ENCODE measurements around the gene BAAT.

The BAAT gene

GRCh38 chr9:101362450-101362849 is 22.4 kb downstream of the BAAT start:
- Mint-ChIP-seq H3K36me3 (ENCODE audit: low read depth) (no peaks in the 10 kb centered on the region), H3K4me1 (ENCODE audit: low read depth) (no peaks in the 10 kb centered on the region), H3K27ac (no peak overlapping the region), H3K9me3 (no peaks in the 10 kb centered on the region), H3K4me3 (no peak overlapping the region), H3K27me3 (ENCODE audit: low read depth) (no peaks in the 10 kb centered on the region)
- DNase-seq (ENCODE audit: low spot score), result no peak

DNA sequence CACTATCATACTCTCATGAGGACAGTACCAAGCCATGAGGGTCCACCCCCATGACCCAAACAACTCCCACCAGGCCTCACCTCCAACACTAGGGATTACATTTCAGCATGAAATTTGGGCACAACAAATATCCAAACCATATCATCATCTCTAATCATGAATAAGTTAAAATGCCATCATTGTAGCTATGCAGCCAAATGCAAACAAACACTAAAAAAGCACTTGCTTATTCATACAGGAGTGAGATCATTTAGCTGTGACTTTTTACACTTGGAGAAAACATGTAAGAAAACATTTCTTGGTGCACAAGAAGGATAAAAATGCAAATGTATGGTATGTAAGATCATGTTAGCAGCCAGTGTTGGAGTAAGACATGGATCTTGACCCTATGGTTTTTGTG is 24.2 kb downstream of the BAAT start:
- no peaks in the 10 kb centered on the region for H3K4me1 Mint-ChIP-seq (ENCODE audit: low read depth)
- no peak for DNase-seq (ENCODE audit: low spot score)
- H3K4me3 Mint-ChIP-seq, result no peak overlapping the region
- H3K36me3 Mint-ChIP-seq (ENCODE audit: low read depth), result no peaks in the 10 kb centered on the region
- no peaks in the 10 kb centered on the region for H3K9me3 Mint-ChIP-seq
- no peaks in the 10 kb centered on the region for H3K27me3 Mint-ChIP-seq (ENCODE audit: low read depth)
- H3K27ac Mint-ChIP-seq, result no peak overlapping the region

DNA sequence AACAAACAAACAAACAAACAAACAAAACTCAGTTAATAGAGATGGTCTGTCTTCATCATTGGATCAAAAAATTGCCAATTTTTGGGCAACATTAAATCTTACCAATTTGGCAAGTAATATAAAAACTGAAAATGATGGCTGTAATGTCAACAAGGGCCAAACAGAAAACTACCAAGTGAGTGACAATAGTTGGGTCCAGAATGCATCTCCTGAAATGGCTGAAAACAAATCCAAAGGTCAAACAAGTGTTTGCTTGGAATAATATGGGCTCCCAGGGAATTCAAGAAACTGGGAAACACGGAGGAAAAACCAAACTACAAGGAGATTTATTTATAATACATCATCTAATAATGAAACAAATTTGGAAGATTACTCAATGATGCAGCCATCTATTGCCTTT is 25.1 kb downstream of the BAAT start:
- Mint-ChIP-seq H3K27me3 (ENCODE audit: low read depth) (no peaks in the 10 kb centered on the region), H3K27ac (no peak overlapping the region), H3K4me3 (no peak overlapping the region), H3K4me1 (ENCODE audit: low read depth) (no peaks in the 10 kb centered on the region), H3K36me3 (ENCODE audit: low read depth) (no peaks in the 10 kb centered on the region), H3K9me3 (no peaks in the 10 kb centered on the region)
- DNase-seq (ENCODE audit: low spot score), result no peak

DNA sequence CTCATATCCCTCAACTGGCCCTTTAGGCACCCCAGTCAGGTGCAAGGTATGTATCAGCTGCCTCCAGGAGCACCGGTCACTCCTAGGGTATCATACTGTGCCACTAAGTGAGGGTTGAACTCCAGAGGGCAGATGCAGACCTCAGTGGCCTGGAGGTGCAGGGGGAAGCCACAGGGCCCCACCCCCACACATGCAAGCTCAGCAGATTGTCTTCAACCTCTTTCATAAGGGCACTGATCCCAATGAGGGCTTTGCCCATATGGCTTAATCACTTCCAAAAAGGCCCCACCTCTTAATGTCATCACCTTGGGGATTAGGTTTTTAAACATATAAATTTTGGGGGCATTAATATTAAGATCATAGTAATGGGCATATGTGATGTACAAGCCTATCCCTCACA is 28.2 kb downstream of the BAAT start:
- Mint-ChIP-seq H3K36me3 (ENCODE audit: low read depth) (no peaks in the 10 kb centered on the region), H3K4me1 (ENCODE audit: low read depth) (no peaks in the 10 kb centered on the region), H3K9me3 (no peaks in the 10 kb centered on the region), H3K4me3 (no peak overlapping the region), H3K27me3 (ENCODE audit: low read depth) (no peaks in the 10 kb centered on the region), H3K27ac (no peak overlapping the region)
- no peak for DNase-seq (ENCODE audit: low spot score)

DNA sequence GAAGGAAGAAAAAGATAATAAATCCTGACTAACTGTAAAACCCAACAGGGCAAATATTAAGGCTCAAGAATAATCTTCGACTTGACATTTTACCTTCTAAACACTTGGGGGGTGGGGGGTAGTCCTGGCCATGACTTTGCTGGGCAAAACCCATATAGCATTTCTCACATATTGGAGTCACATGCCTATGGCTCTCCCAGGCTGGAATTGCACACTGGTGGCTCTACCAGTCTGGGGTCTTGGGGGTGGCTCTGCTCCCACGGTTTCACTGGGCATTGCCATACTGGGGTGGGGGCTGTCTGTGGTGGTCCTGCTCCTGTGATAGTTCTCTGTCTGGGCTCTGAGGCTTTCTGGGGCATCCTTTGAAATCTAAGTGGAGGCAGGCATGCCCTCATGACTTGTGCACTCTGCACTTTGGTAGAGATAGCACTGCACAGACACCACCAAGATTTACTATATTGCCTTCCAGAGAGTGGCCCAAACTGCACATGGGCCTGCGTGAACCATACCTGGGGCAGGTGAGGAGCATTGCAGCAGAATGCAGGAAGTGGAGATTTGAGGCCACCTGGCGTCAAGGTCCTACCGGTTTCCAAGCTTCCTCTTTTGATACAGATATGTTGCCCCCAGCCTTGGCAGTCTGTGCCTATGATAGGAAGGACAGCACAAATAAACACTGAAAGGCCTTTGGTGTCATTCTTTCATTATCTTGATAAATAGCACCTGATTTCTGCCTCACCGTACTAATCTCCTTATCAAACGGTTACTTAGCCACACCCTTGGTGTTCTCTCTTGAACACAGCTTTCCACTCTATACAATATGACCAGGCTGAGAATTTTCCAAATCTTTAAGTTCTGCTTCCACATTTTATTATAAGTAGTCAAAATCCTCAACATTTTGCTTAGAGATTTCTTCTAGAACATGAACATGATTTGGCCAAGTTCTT is 29.8 kb downstream of the BAAT start:
- no peaks in the 10 kb centered on the region for H3K27me3 Mint-ChIP-seq (ENCODE audit: low read depth)
- H3K9me3 Mint-ChIP-seq, result no peaks in the 10 kb centered on the region
- H3K4me1 Mint-ChIP-seq (ENCODE audit: low read depth), result no peaks in the 10 kb centered on the region
- H3K4me3 Mint-ChIP-seq, result no peak overlapping the region
- H3K36me3 Mint-ChIP-seq (ENCODE audit: low read depth), result no peaks in the 10 kb centered on the region
- DNase-seq (ENCODE audit: low spot score), result no peak
- no peak overlapping the region for H3K27ac Mint-ChIP-seq

DNA sequence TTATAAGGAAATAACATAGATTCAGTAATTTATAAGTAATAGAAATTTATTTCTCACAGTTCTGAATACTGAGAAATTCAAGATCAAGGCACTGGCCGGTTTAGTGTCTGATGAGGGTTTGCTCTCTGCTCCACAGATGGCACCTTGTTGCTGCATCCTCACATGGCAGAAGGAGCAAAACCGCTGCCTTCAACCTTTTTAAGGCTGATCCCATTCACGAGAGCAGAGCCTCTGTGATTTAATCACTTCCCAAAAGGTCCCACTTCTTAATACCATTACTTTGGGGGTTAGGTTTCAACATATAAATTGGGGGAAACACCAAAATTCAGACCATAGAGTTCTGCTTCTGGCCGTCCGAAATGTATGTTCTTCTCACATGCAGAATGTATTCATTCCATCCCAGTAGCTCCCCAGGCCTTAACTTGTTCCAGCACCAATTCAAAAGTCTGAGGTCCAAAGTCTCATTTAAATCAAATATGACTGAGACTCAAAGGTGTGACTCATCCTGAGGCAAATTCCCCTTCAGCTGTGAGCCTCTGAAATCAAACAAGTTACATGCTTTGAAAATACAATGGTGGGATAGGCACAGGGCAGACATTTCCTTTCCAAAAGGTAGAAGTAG is 30.6 kb downstream of the BAAT start:
- Mint-ChIP-seq H3K27me3 (ENCODE audit: low read depth) (no peaks in the 10 kb centered on the region), H3K4me3 (no peak overlapping the region), H3K27ac (no peak overlapping the region), H3K36me3 (ENCODE audit: low read depth) (no peaks in the 10 kb centered on the region), H3K9me3 (no peaks in the 10 kb centered on the region), H3K4me1 (ENCODE audit: low read depth) (no peaks in the 10 kb centered on the region)
- no peak for DNase-seq (ENCODE audit: low spot score)

GRCh38 chr9:101353683-101354082 is 31.1 kb downstream of the BAAT start:
- Mint-ChIP-seq H3K27ac (no peak overlapping the region), H3K4me1 (ENCODE audit: low read depth) (no peaks in the 10 kb centered on the region), H3K9me3 (no peaks in the 10 kb centered on the region), H3K36me3 (ENCODE audit: low read depth) (no peaks in the 10 kb centered on the region), H3K4me3 (no peak overlapping the region), H3K27me3 (ENCODE audit: low read depth) (no peaks in the 10 kb centered on the region)
- no peak for DNase-seq (ENCODE audit: low spot score)

DNA sequence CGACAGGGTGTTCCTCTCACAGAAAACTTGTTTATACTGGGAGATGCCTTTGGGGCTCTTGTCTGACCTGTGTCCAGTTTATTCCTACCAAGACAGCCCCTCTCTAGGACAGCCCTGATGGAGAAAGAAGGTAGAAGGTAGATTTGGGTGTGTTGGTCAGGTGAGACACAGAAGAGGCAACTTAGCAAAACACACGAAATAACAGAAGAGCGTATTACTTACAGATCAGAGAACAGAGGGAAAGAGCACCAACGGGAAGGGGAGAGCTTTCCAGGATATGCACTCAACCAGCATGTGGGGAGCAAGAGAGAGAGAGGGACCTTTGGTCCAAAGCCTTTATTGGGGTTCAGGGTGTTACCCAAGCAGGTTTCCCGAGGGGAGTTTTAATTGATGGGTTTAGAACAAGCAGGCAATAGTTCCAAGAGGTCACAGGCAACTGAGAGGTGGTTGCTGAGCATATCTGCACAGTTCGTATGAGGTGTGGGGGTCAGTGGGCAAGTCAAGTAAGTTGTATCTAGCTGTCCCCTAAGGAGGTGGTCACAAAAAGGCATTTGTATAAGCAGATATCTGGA is 31.8 kb downstream of the BAAT start:
- H3K4me1 Mint-ChIP-seq (ENCODE audit: low read depth), result no peaks in the 10 kb centered on the region
- no peaks in the 10 kb centered on the region for H3K27me3 Mint-ChIP-seq (ENCODE audit: low read depth)
- DNase-seq (ENCODE audit: low spot score), result no peak
- H3K27ac Mint-ChIP-seq, result no peak overlapping the region
- H3K9me3 Mint-ChIP-seq, result no peaks in the 10 kb centered on the region
- no peak overlapping the region for H3K4me3 Mint-ChIP-seq
- no peaks in the 10 kb centered on the region for H3K36me3 Mint-ChIP-seq (ENCODE audit: low read depth)

GRCh38 chr9:101350285-101350684 is 34.5 kb downstream of the BAAT start:
- H3K27ac Mint-ChIP-seq, result no peak overlapping the region
- no peaks in the 10 kb centered on the region for H3K27me3 Mint-ChIP-seq (ENCODE audit: low read depth)
- H3K36me3 Mint-ChIP-seq (ENCODE audit: low read depth), result no peaks in the 10 kb centered on the region
- H3K4me1 Mint-ChIP-seq (ENCODE audit: low read depth), result no peaks in the 10 kb centered on the region
- H3K9me3 Mint-ChIP-seq, result no peaks in the 10 kb centered on the region
- DNase-seq (ENCODE audit: low spot score), result no peak
- no peak overlapping the region for H3K4me3 Mint-ChIP-seq

DNA sequence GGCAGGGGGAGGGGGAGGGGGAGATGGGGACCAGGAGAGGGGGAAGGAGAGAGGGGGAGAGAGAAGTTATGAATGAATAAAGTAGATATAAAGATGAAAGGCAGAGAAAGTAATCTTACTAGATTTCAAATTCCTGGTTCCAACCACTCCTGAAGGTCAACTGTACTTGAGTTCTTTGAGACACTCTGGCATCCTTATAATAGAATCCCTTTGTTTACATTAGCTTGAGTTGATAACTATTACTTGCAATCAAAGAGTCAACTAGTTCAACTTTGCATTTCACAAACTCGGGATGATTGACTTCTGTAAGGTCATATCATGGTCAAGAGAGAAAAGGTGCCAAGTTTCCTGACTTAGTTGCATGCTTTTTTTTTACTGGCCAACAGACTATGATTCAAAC is 42.2 kb downstream of the BAAT start:
- Mint-ChIP-seq H3K27ac (no peak overlapping the region), H3K9me3 (no peaks in the 10 kb centered on the region), H3K4me1 (ENCODE audit: low read depth) (no peaks in the 10 kb centered on the region), H3K4me3 (no peak overlapping the region), H3K27me3 (ENCODE audit: low read depth) (no peaks in the 10 kb centered on the region), H3K36me3 (ENCODE audit: low read depth) (no peaks in the 10 kb centered on the region)
- no peak for DNase-seq (ENCODE audit: low spot score)

DNA sequence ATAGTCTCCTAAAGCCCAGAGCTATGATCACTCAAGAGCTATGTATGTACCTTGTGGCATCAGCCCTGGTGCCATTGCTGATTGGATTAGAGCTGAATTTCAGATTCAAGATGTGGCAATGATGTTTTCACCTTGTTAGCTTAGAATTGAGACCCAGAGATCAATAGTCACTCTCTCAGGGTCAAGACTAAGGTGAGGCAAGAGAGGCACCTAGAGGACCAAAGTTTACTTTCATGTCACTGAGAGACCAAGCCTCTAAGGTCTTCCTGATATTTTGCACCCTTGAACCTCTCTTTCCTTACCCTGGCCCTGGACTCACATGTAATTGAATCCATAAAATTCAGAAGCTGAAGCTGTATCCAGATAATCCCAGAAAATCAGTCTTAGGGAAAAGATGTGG is 42.8 kb downstream of the BAAT start:
- H3K4me1 Mint-ChIP-seq (ENCODE audit: low read depth), result no peaks in the 10 kb centered on the region
- no peaks in the 10 kb centered on the region for H3K27me3 Mint-ChIP-seq (ENCODE audit: low read depth)

DNA sequence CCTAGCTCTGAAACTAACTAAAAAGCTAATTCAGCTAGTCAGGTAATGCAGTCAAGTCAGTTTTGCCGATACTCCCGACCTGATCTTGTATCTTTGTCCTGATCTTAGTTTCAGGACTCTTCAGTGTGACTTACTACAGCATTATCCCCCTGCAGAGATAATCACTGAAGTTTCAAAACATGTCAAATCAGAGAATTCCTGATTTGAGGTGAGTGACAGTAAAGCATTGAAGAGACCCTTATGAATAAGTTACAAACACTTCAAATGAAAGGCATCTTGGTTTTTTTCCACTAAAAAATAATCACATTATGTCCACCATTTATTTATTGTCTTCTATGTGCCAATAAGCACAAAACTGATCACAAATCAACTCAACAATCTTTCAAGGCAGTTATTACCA is 47.6 kb downstream of the BAAT start:
- no peak overlapping the region for H3K27ac Mint-ChIP-seq
- H3K4me3 Mint-ChIP-seq, result no peak overlapping the region
- H3K9me3 Mint-ChIP-seq, result no peaks in the 10 kb centered on the region
- H3K36me3 Mint-ChIP-seq (ENCODE audit: low read depth), result no peaks in the 10 kb centered on the region
- no peaks in the 10 kb centered on the region for H3K4me1 Mint-ChIP-seq (ENCODE audit: low read depth)
- DNase-seq (ENCODE audit: low spot score), result no peak
- H3K27me3 Mint-ChIP-seq (ENCODE audit: low read depth), result no peaks in the 10 kb centered on the region

More for the DNA sequence above, 42.8 kb downstream of the BAAT start:
- no peaks in the 10 kb centered on the region for H3K9me3 Mint-ChIP-seq
- no peak overlapping the region for H3K4me3 Mint-ChIP-seq
- H3K36me3 Mint-ChIP-seq (ENCODE audit: low read depth), result no peaks in the 10 kb centered on the region
- H3K27ac Mint-ChIP-seq, result no peak overlapping the region
- no peak for DNase-seq (ENCODE audit: low spot score)

DNA sequence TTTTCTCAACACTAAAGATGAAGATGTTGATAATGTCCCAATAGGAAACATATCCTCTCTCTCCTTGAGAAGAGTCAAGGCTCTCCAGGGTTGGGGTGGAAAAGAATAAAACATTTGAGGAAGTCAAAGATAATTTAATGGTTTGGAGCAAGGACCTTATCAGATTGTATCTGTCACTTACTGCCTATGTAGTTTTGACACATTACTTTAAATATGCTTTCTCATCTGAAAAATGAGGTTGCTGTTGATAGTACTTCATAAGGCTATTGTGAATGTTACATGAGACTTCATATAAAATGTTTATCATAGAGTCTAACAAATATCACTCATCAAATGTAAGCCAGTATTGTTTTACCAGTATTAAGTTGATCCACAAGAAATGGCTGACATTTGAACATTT is 48.7 kb downstream of the BAAT start:
- Mint-ChIP-seq H3K4me3 (no peak overlapping the region), H3K36me3 (ENCODE audit: low read depth) (no peaks in the 10 kb centered on the region), H3K27me3 (ENCODE audit: low read depth) (no peaks in the 10 kb centered on the region), H3K27ac (no peak overlapping the region), H3K9me3 (no peaks in the 10 kb centered on the region), H3K4me1 (ENCODE audit: low read depth) (no peaks in the 10 kb centered on the region)
- no peak for DNase-seq (ENCODE audit: low spot score)

DNA sequence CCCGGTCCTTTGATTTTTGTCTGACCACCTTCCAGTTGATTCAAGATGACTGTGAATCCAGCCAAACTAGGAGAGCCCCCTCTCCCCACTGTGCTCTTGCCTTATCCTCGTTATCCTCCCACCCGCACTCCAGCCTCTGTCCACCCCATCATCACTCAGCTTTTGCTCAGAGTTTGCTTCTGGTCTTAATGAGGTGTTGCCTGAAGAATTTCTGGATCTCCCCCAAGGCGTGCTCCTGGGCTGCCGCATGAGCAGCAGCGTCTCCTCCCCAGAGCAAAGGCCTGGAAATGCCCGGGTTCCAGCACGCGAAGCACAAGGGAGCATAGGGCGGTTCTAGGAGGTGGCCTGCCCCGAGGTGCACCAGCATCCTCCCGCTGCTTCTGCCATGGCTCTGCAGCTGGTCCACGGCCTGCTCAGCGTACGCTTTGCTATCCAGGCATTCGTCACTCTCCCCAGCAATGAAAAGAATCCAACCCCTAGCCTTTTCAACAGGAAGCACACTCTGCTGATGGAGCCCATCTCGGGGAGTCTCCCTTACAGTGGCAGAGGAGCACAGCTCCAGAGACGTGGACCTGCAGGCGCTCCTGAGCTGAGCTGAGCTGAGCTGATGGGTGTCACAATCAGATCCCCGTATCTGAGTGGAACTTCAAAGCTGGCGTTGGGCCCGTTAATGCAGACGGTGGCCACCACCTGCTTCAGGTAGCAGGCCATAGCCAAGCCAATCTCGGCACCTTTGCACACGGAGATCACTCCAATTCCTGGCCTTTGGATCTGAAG is 50.7 kb downstream of the BAAT start:
- H3K9me3 Mint-ChIP-seq, result no peaks in the 10 kb centered on the region
- no peak overlapping the region for H3K4me3 Mint-ChIP-seq
- H3K4me1 Mint-ChIP-seq (ENCODE audit: low read depth), result no peaks in the 10 kb centered on the region
- H3K27me3 Mint-ChIP-seq (ENCODE audit: low read depth), result no peaks in the 10 kb centered on the region
- no peaks in the 10 kb centered on the region for H3K36me3 Mint-ChIP-seq (ENCODE audit: low read depth)
- no peak for DNase-seq (ENCODE audit: low spot score)
- H3K27ac Mint-ChIP-seq, result no peak overlapping the region

All from T-helper 2 cell treated with Interferon-gamma antibody and Interleukin-4, amounts not matched to agents 5 μg/mL and 100 μg/mL, for 36 hours (primary cell).